PC-3 (cell line): ENCODE measurements around the gene WTAP. TPM values are rescaled to one million over a fixed set of nuclear protein-coding genes. Genes with fewer than 3 reads are reported as not detected.
A peak's percentile ranks its signal among the peaks of the same experiment; 100 is the strongest.
"Not testable (repeated sequence)": the region's sequence is repeated elsewhere in the genome, so short reads cannot be mapped to it uniquely, and the experiment has no call there.

Source experiments
- ATAC-seq: fragments of 200-7000 bp; cut with Tn5 transposase; 2 replicates; pipeline ENCODE4 v1.9.1; 2020; ENCODE audit warnings: mild to moderate bottlenecking, moderate library complexity
- BruUV-seq: library from RNA; stranded (reverse); fragments of 400-500 nt; replicated peaks from 2 replicates; lab custom pipeline; 2021; lab: Mats Ljungman, UMichigan
- CTCF ChIA-PET: fragments of 300-600 bp; sonication (Branson Sonifier 250); formaldehyde crosslinking; loops from one replicate; lab custom pipeline; 2022; ENCODE audit warnings: antibody characterized with exemption; lab: Charles Lee
- POLR2A ChIA-PET: fragments of 300-600 bp; sonication (Branson Sonifier 250); formaldehyde crosslinking; loops from one replicate; lab custom pipeline; 2022; ENCODE audit warnings: antibody characterized with exemption; ENCODE audit not compliant: unreplicated experiment; lab: Charles Lee
- DNase-seq: peaks from one replicate; pipeline ENCODE4 v3.0.0-alpha.2; 2015
- H2AFZ ChIP-seq: fragments of 300-600 bp; sonication (generic); 2 replicates; pipeline ENCODE4 v1.6.0; 2016; ENCODE audit warnings: antibody characterized with exemption, low read length
- H3F3A ChIP-seq: fragments of 300-600 bp; sonication (generic); one replicate; pipeline ENCODE4 v1.6.0; 2017; ENCODE audit warnings: antibody characterized with exemption, low read length, control low read depth, mild to moderate bottlenecking; ENCODE audit not compliant: unreplicated experiment
- H3K27ac ChIP-seq: fragments of 300-600 bp; sonication (generic); 2 replicates; pipeline ENCODE4 v1.5.1; 2016; ENCODE audit warnings: mild to moderate bottlenecking, low read length
- H3K27me3 ChIP-seq: fragments of 300-600 bp; sonication (generic); 2 replicates; pipeline ENCODE4 v1.6.1; 2016; ENCODE audit warnings: low read length, mixed read lengths
- H3K36me3 ChIP-seq: fragments of 300-600 bp; sonication (generic); 2 replicates; pipeline ENCODE4 v1.6.1; 2016; ENCODE audit warnings: low read depth, mixed run types, low read length, mixed read lengths
- H3K4me1 ChIP-seq: fragments of 300-600 bp; sonication (generic); 2 replicates; pipeline ENCODE4 v1.5.1; 2016; ENCODE audit warnings: low read length; ENCODE audit not compliant: insufficient read depth
- H3K4me2 ChIP-seq: fragments of 300-600 bp; sonication (generic); 2 replicates; pipeline ENCODE4 v1.6.0; 2016; ENCODE audit warnings: low read length
- H3K4me3 ChIP-seq: fragments of 300-600 bp; sonication (generic); 2 replicates; pipeline ENCODE4 v1.5.1; 2016; ENCODE audit warnings: mild to moderate bottlenecking, low read length, mixed read lengths
- H3K79me2 ChIP-seq: fragments of 300-600 bp; sonication (generic); 2 replicates; pipeline ENCODE4 v1.6.1; 2017; ENCODE audit warnings: low read length, mixed read lengths
- H3K9ac ChIP-seq: fragments of 300-600 bp; sonication (generic); 2 replicates; pipeline ENCODE4 v1.6.0; 2016; ENCODE audit warnings: mild to moderate bottlenecking, low read length
- H3K9me2 ChIP-seq: fragments of 300-600 bp; sonication (generic); replicated peaks from 2 replicates; pipeline ENCODE4 v1.6.1; 2016; ENCODE audit warnings: mixed run types, low read length, mixed read lengths
- H3K9me3 ChIP-seq: fragments of 300-600 bp; sonication (generic); 2 replicates; pipeline ENCODE4 v1.6.1; 2016; ENCODE audit warnings: low read length, mixed read lengths
- H4K20me1 ChIP-seq: fragments of 300-600 bp; sonication (generic); 2 replicates; pipeline ENCODE4 v1.6.1; 2016; ENCODE audit warnings: low read length, mixed read lengths
- CTCF ChIP-seq: fragments of 300-600 bp; sonication (generic); conservative IDR thresholded peaks from 2 replicates; pipeline ENCODE4 v1.5.1; 2017; ENCODE audit warnings: antibody characterized with exemption, low read depth, mild to moderate bottlenecking, low read length
- EZH2 ChIP-seq: fragments of 300-600 bp; sonication (generic); IDR thresholded peaks from one replicate; pipeline ENCODE4 v1.6.1; 2017; ENCODE audit warnings: antibody characterized with exemption, mild to moderate bottlenecking, low read length; ENCODE audit not compliant: unreplicated experiment
- EZH2phosphoT487 ChIP-seq: fragments of 300-600 bp; sonication (generic); IDR thresholded peaks from 2 replicates; pipeline ENCODE4 v1.6.1; 2018; ENCODE audit warnings: mild to moderate bottlenecking, antibody characterized with exemption, low read length, borderline replicate concordance
- intact Hi-C: fragments of 100-400 bp; cut with micrococcal nuclease; formaldehyde crosslinking; loops from 2 replicates; pipeline ENCODE4 v1.9.0; 2023
- total RNA-seq: library from RNA; depleted of rRNA; stranded (reverse); fragments of >200 nt; gene quantifications from 2 replicates; pipeline ENCODE4 v1.2.3, GENCODE V29; 2014

WTAP gene
- total RNA-seq, 1 experiment from 2014 or later, result 54.5 TPM

- Histone ChIP-seq H3F3A (no peaks in the 10 kb centered on the region), H3K9me2 (no peaks in the 10 kb centered on the region), H4K20me1 (0 out of 2 replicates have a peak, but pooled peaks cover 3% of the 10 kb centered on the region), H3K9me3 (no peaks in the 10 kb centered on the region), H3K4me1 (peaks cover 24% of the 10 kb centered on the region), H3K36me3 (no peaks in the 10 kb centered on the region), H3K4me3 (no peak overlapping the region), H2AFZ (no peak overlapping the region), H3K27me3 (no peaks in the 10 kb centered on the region), H3K27ac (no peak overlapping the region), H3K9ac (no peak overlapping the region), H3K4me2 (no peak overlapping the region), H3K79me2 (peaks cover 19% of the 10 kb centered on the region)
- ChIA-PET POLR2A (no interaction called here), CTCF (no interaction called here)
- ATAC-seq (no peak), DNase-seq (no peak)
- TF ChIP-seq EZH2phosphoT487 (no peak), CTCF (no peak), EZH2 (no peak)
- intact Hi-C loops, result no loop called here
- BruUV-seq, result no TSS peak
Measured at GRCh38 chr6:159695984-159696383, 31.3 kb upstream of the WTAP start.

- Histone ChIP-seq H3K27me3 (no peaks in the 10 kb centered on the region), H3K27ac (peak overlapping the region; percentile 67), H3K36me3 (no peaks in the 10 kb centered on the region), H3K79me2 (no peaks in the 10 kb centered on the region; the same call in 1 of the 2 replicates), H3F3A (no peaks in the 10 kb centered on the region), H3K4me1 (peaks cover 15% of the 10 kb centered on the region), H3K9ac (peak overlapping the region; percentile 27; the same call in 1 of the 2 replicates), H2AFZ (no peak overlapping the region), H3K9me2 (no peaks in the 10 kb centered on the region), H3K4me3 (no peak overlapping the region), H3K9me3 (no peaks in the 10 kb centered on the region), H3K4me2 (no peak overlapping the region), H4K20me1 (no peaks in the 10 kb centered on the region)
- ChIA-PET POLR2A (interaction anchor here (0.6 kb wide), 1 partner anchor 26 kb away, joined by 9 read pairs; the partner anchor contains the start of gene WTAP), CTCF (no interaction called here)
- ATAC-seq, result no peak
- BruUV-seq, result no TSS peak
- no peak for DNase-seq
- intact Hi-C loops, result no loop called here
- TF ChIP-seq EZH2, result no peak
- TF ChIP-seq EZH2phosphoT487, result no peak
- TF ChIP-seq CTCF, result no peak
Measured at GRCh38 chr6:159700970-159701369, 26.3 kb upstream of the WTAP start.

GRCh38 chr6:159701413-159701999 lies 25.8 kb upstream of the WTAP start:
- Histone ChIP-seq H3K36me3 (no peaks in the 10 kb centered on the region), H3K27ac (peak overlapping the region; percentile 67), H3F3A (no peaks in the 10 kb centered on the region), H3K9me2 (no peaks in the 10 kb centered on the region), H3K4me3 (no peak overlapping the region), H3K79me2 (no peaks in the 10 kb centered on the region; the same call in 1 of the 2 replicates), H3K9ac (peak overlapping the region; percentile 27; the same call in 1 of the 2 replicates), H2AFZ (no peak overlapping the region), H3K27me3 (no peaks in the 10 kb centered on the region), H3K4me2 (0 out of 2 replicates have a peak overlapping the region, but pooled peaks have one; percentile 38), H3K9me3 (no peaks in the 10 kb centered on the region), H4K20me1 (no peaks in the 10 kb centered on the region), H3K4me1 (peaks cover 15% of the 10 kb centered on the region)
- no TSS peak for BruUV-seq
- ATAC-seq (peak; percentile 84), DNase-seq (peak; percentile 77)
- TF ChIP-seq EZH2phosphoT487, result no peak
- TF ChIP-seq CTCF, result no peak
- no peak for TF ChIP-seq EZH2
- CTCF ChIA-PET, result no interaction called here
- intact Hi-C loops, result no loop called here
- POLR2A ChIA-PET, result no interaction called here

GRCh38 chr6:159710603-159711002 lies 16.7 kb upstream of the WTAP start:
- H2AFZ ChIP-seq, H3F3A ChIP-seq, ATAC-seq, H3K4me1 ChIP-seq, BruUV-seq, H3K9ac ChIP-seq, H3K36me3 ChIP-seq, H3K9me2 ChIP-seq, H4K20me1 ChIP-seq, intact Hi-C loops, H3K9me3 ChIP-seq, H3K79me2 ChIP-seq, H3K4me3 ChIP-seq, DNase-seq, H3K27ac ChIP-seq, H3K4me2 ChIP-seq, H3K27me3 ChIP-seq, CTCF ChIA-PET, POLR2A ChIA-PET: not testable (repeated sequence)
